Measurements from ENCODE around the gene GPC3.
"Not testable (repeated sequence)": the region's sequence is repeated elsewhere in the genome, so short reads cannot be mapped to it uniquely, and the experiment has no call there.

GPC3 gene

GRCh38 chrX:133812402-133812801 lies 173.0 kb downstream of the GPC3 start:
- H3K27me3 Mint-ChIP-seq = no peaks in the 10 kb centered on the region
- no peaks in the 10 kb centered on the region for H3K36me3 Mint-ChIP-seq (ENCODE audit: low read depth)
- no peaks in the 10 kb centered on the region for H3K9me3 Mint-ChIP-seq
- no peak overlapping the region for H3K4me3 Mint-ChIP-seq
- no peak overlapping the region for H3K27ac Mint-ChIP-seq
- H3K4me1 Mint-ChIP-seq (ENCODE audit: low read depth) = no peaks in the 10 kb centered on the region

GRCh38 chrX:133810925-133811324 lies 174.5 kb downstream of the GPC3 start:
- no peaks in the 10 kb centered on the region for H3K36me3 Mint-ChIP-seq (ENCODE audit: low read depth)
- no peaks in the 10 kb centered on the region for H3K27me3 Mint-ChIP-seq
- no peak overlapping the region for H3K4me3 Mint-ChIP-seq
- H3K9me3 Mint-ChIP-seq = no peaks in the 10 kb centered on the region
- no peak overlapping the region for H3K27ac Mint-ChIP-seq
- H3K4me1 Mint-ChIP-seq (ENCODE audit: low read depth) = no peaks in the 10 kb centered on the region

GRCh38 chrX:133804072-133804471 lies 181.3 kb downstream of the GPC3 start:
- Mint-ChIP-seq H3K4me3 (no peak overlapping the region), H3K36me3 (ENCODE audit: low read depth) (no peaks in the 10 kb centered on the region), H3K9me3 (no peaks in the 10 kb centered on the region), H3K27me3 (no peaks in the 10 kb centered on the region), H3K27ac (no peak overlapping the region), H3K4me1 (ENCODE audit: low read depth) (no peaks in the 10 kb centered on the region)

- Mint-ChIP-seq H3K36me3 (ENCODE audit: low read depth) (no peaks in the 10 kb centered on the region), H3K27me3 (no peaks in the 10 kb centered on the region), H3K27ac (no peak overlapping the region), H3K9me3 (no peaks in the 10 kb centered on the region), H3K4me3 (no peak overlapping the region), H3K4me1 (ENCODE audit: low read depth) (no peaks in the 10 kb centered on the region)
Observed at GRCh38 chrX:133796282-133796681, 189.1 kb downstream of the GPC3 start.

DNA sequence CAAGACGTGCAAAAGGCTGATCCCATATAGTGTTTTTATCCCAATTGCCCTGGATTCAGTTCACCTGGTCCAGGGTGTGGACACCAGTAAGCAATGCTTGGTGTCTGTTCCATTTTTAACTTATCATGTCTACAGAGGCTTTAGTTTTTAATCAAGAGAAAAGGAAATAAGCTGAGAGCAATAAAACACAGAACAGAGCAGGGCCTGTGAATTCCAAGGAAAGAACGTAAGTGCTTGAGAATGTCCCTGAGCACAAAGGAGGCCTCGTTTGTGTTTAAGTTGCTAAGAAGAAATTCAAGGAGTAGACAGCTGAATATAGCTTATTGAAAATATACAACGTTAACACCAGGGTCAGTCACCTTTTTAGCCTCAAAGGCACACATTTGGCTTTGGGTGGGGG lies 191.3 kb downstream of the GPC3 start:
- H3K4me1 Mint-ChIP-seq (ENCODE audit: low read depth) = no peaks in the 10 kb centered on the region
- no peaks in the 10 kb centered on the region for H3K9me3 Mint-ChIP-seq
- no peaks in the 10 kb centered on the region for H3K36me3 Mint-ChIP-seq (ENCODE audit: low read depth)
- no peak overlapping the region for H3K27ac Mint-ChIP-seq
- no peak overlapping the region for H3K4me3 Mint-ChIP-seq
- H3K27me3 Mint-ChIP-seq = no peaks in the 10 kb centered on the region

DNA sequence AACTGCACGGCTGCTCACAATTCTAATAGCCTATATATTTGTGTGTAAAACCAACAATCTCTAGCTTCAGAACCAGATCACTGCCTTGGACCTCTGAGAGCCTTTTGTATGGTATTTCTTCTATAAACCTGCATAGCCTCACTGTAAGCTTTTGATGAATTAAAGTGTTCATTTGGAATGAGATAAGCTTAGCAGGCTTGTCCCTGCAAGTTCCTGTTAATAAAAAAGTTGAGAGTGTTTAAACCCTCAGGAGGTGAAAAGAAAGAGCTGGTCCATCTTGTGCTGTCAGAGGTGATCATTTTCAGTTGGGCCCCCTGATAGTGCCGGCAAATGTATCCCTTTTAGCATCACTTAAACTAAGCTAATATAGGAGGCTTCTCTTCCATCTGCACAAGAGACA lies 191.8 kb downstream of the GPC3 start:
- no peaks in the 10 kb centered on the region for H3K4me1 Mint-ChIP-seq (ENCODE audit: low read depth)

DNA sequence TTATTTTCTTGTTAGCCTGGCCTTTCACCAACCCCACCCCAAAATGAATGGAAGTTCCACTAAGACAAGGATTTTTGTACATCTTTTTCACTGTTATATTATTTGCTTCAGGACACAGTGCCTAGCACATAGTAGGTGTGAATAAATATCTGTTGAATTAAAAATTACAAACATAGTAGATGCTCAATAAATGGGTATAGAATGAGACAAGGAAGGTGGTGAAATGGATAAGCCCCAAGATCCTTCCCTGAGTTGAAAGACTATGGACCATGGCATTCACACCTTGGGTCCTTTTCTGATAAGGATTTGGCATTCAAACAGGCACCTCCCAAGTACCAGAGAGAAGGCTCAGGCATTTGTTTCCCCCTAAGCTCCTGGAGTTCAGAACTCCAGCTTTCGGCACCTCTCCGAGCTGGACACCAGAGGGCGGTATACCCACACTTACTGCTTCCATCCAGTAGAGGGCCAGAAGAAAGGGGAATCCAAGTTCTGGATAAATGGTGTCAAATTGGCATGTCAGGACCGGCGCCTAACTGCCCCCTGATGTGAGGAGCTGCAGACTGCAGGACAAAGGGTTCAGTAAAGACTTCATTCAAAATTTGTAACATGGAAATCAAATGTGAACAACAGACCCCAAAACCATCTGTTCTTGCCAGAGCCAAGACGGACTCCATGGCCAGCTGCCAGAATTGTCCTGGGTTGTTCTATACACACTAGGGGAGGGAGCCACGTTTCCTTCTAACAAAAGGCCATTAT lies 193.0 kb downstream of the GPC3 start:
- Mint-ChIP-seq H3K27ac (no peak overlapping the region), H3K4me1 (ENCODE audit: low read depth) (no peaks in the 10 kb centered on the region), H3K27me3 (no peaks in the 10 kb centered on the region), H3K36me3 (ENCODE audit: low read depth) (no peaks in the 10 kb centered on the region), H3K9me3 (no peaks in the 10 kb centered on the region), H3K4me3 (no peak overlapping the region)

More for the DNA sequence above, 191.8 kb downstream of the GPC3 start:
- Mint-ChIP-seq H3K9me3 (no peaks in the 10 kb centered on the region), H3K4me3 (no peak overlapping the region), H3K27me3 (no peaks in the 10 kb centered on the region), H3K27ac (no peak overlapping the region), H3K36me3 (ENCODE audit: low read depth) (no peaks in the 10 kb centered on the region)

DNA sequence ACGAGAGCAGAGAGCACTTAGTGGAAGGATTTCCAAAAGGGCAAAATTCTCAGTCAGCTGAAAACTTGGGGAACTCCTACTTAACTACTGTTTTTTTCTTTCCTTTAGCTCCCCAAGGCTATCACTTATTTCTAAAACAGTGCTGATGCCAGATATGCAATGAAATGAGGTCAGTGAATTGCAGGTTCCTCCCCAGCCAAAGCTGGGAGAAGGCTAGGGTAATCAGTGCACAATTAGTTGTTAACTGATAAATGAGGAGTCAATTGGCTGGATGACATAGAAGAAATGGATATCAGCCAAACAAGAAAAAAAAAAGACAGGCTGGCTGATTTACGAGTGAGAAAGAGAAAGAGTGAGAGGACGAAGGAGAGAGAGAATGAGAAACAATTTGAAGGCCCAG lies 195.6 kb downstream of the GPC3 start:
- Mint-ChIP-seq H3K4me1 (ENCODE audit: low read depth) (no peaks in the 10 kb centered on the region), H3K27me3 (no peaks in the 10 kb centered on the region), H3K27ac (no peak overlapping the region), H3K4me3 (no peak overlapping the region), H3K36me3 (ENCODE audit: low read depth) (no peaks in the 10 kb centered on the region), H3K9me3 (no peaks in the 10 kb centered on the region)

GRCh38 chrX:133786382-133786781 lies 199.0 kb downstream of the GPC3 start:
- Mint-ChIP-seq H3K9me3 (no peaks in the 10 kb centered on the region), H3K36me3 (ENCODE audit: low read depth) (no peaks in the 10 kb centered on the region), H3K27ac (no peak overlapping the region), H3K27me3 (no peaks in the 10 kb centered on the region), H3K4me1 (ENCODE audit: low read depth) (no peaks in the 10 kb centered on the region), H3K4me3 (no peak overlapping the region)

DNA sequence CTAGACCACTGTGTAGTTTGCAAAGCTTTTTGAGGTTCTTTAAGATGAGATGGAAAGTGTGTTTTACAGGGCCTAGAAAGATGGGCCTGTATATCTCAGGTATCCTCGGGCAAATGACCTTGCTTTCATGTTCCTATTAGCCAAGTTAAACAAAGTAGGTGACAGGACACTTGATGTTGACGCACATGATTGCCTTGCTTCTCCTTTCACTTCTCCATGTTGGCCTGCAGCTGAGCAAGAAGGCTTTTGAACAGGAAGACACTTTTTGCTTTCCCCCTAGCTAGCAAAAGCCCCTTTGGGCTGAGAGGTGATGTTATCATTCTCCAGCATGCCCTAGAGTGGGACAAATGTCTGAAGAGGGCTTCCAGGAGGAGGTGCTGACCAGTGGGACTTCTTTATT lies 202.1 kb downstream of the GPC3 start:
- no peaks in the 10 kb centered on the region for H3K27me3 Mint-ChIP-seq
- H3K4me3 Mint-ChIP-seq = no peak overlapping the region
- no peak overlapping the region for H3K27ac Mint-ChIP-seq
- H3K36me3 Mint-ChIP-seq (ENCODE audit: low read depth) = no peaks in the 10 kb centered on the region
- no peaks in the 10 kb centered on the region for H3K9me3 Mint-ChIP-seq
- no peaks in the 10 kb centered on the region for H3K4me1 Mint-ChIP-seq (ENCODE audit: low read depth)

- Mint-ChIP-seq H3K27ac (no peak overlapping the region), H3K27me3 (no peaks in the 10 kb centered on the region), H3K4me1 (ENCODE audit: low read depth) (no peaks in the 10 kb centered on the region), H3K9me3 (no peaks in the 10 kb centered on the region), H3K36me3 (ENCODE audit: low read depth) (no peaks in the 10 kb centered on the region), H3K4me3 (no peak overlapping the region)
Observed at GRCh38 chrX:133781174-133781573, 204.2 kb downstream of the GPC3 start.

GRCh38 chrX:133776072-133776471 lies 209.3 kb downstream of the GPC3 start:
- H3K9me3 Mint-ChIP-seq = no peaks in the 10 kb centered on the region
- H3K27me3 Mint-ChIP-seq = no peaks in the 10 kb centered on the region
- no peaks in the 10 kb centered on the region for H3K36me3 Mint-ChIP-seq (ENCODE audit: low read depth)
- H3K4me1 Mint-ChIP-seq (ENCODE audit: low read depth) = no peaks in the 10 kb centered on the region
- no peak overlapping the region for H3K4me3 Mint-ChIP-seq
- no peak overlapping the region for H3K27ac Mint-ChIP-seq

DNA sequence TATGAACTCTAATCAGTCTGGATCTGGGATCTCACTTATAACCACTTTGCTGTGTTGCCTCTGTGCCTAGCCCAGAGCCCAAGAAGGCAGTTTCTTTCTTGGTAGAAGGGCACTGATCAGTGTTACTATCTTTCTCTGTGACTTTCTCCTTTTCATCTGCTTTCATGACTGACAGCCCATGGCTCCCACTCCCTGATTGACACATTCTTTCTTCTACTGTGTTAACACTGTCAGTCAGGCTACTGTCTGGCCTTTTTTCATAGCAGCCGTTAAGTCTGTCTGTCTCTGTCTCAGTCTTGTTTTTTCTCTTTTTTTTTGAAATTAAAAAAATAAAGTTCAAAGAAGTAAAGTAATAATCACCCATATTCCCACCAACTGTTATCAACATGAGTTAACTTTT lies 210.6 kb downstream of the GPC3 start:
- H3K27me3 Mint-ChIP-seq = no peaks in the 10 kb centered on the region
- H3K36me3 Mint-ChIP-seq (ENCODE audit: low read depth) = no peaks in the 10 kb centered on the region
- no peak overlapping the region for H3K4me3 Mint-ChIP-seq
- H3K4me1 Mint-ChIP-seq (ENCODE audit: low read depth) = no peaks in the 10 kb centered on the region
- no peaks in the 10 kb centered on the region for H3K9me3 Mint-ChIP-seq
- H3K27ac Mint-ChIP-seq = no peak overlapping the region

DNA sequence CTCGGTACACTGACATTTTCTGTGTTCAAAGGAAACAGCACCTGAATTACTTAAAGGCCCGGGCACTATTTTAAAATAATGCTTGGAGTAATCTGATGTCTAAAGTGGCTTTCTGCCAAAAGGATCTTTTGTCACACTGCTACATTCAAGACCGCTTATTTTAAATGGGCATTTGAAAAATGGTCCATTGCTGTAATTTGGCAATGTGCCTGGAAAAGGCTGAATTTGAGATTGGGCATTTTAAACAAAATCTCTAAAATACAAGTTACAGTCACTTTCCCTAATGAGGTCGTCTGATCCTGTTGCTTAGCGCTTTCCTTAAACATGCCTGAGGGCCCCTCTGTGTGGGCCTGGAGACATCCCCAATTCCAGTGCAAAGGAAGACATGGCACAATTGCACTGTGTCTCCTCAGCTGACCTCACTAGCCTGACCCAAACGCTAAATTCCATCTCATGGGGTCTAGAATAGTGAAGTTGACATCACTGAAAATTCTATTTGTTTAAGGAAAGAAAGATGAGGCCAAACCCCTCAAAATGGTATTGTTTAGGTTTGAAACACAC lies 214.2 kb downstream of the GPC3 start:
- Mint-ChIP-seq H3K27ac (no peak overlapping the region), H3K36me3 (ENCODE audit: low read depth) (no peaks in the 10 kb centered on the region), H3K9me3 (no peaks in the 10 kb centered on the region), H3K27me3 (no peaks in the 10 kb centered on the region), H3K4me3 (no peak overlapping the region), H3K4me1 (ENCODE audit: low read depth) (no peaks in the 10 kb centered on the region)

- H3K9me3 Mint-ChIP-seq; H3K4me3 Mint-ChIP-seq; H3K27ac Mint-ChIP-seq; H3K36me3 Mint-ChIP-seq (ENCODE audit: low read depth); H3K27me3 Mint-ChIP-seq: not testable (repeated sequence)
- H3K4me1 Mint-ChIP-seq (ENCODE audit: low read depth) = peaks cover 13% of the 10 kb centered on the region
Observed at GRCh38 chrX:133762976-133763548, 222.3 kb downstream of the GPC3 start.

GRCh38 chrX:133754657-133755056 lies 230.7 kb downstream of the GPC3 start:
- H3K27ac Mint-ChIP-seq = no peak overlapping the region
- peaks cover 8% of the 10 kb centered on the region for H3K4me1 Mint-ChIP-seq (ENCODE audit: low read depth)
- no peaks in the 10 kb centered on the region for H3K9me3 Mint-ChIP-seq
- no peaks in the 10 kb centered on the region for H3K36me3 Mint-ChIP-seq (ENCODE audit: low read depth)
- H3K4me3 Mint-ChIP-seq = no peak overlapping the region
- H3K27me3 Mint-ChIP-seq = no peaks in the 10 kb centered on the region

All from stimulated activated naive CD8-positive, alpha-beta T cell treated with anti-CD3 and anti-CD28 coated beads, Interleukin-15, Interleukin-2, amounts not matched to agents 100 ng/mL and 50 ng/mL, for 24 hours (primary cell).